Small intestine (tissue), 7 donors: ENCODE results near the gene TBC1D4. TPM values are rescaled to one million over a fixed set of nuclear protein-coding genes. Genes with fewer than 3 reads are reported as not detected.

Experiments used
- DNase-seq, 2 donors: peaks; one replicate each; pipeline versions ENCODE4 v3.0.0 to v3.0.0-alpha.2; 2013
- FAIRE-seq: peaks from 2 replicates; lab custom pipeline; 2012; peaks lifted over from hg19 to GRCh38; lab: Jason Lieb, UNC
- H3K27ac ChIP-seq, 3 donors: one replicate each; pipeline ENCODE4 v1.5.1; 2013; ENCODE audit warnings: low read length in 2 of 3, mild to moderate bottlenecking in 2 of 3, control low read depth in 1 of 3, inconsistent platforms in 1 of 3, low read depth in 1 of 3, moderate library complexity in 1 of 3
- H3K27me3 ChIP-seq, 3 donors: one replicate each; pipeline ENCODE4 v1.6.1; 2013; ENCODE audit warnings: low read length in 3 of 3, inconsistent platforms in 1 of 3; ENCODE audit not compliant: control insufficient read depth in 3 of 3, insufficient read depth in 3 of 3
- H3K36me3 ChIP-seq, 3 donors: one replicate each; pipeline ENCODE4 v1.6.1; 2013; ENCODE audit warnings: low read length in 3 of 3, inconsistent platforms in 1 of 3, low read depth in 1 of 3, mild to moderate bottlenecking in 1 of 3, moderate library complexity in 1 of 3; ENCODE audit not compliant: control insufficient read depth in 3 of 3, insufficient read depth in 2 of 3
- H3K4me1 ChIP-seq, 3 donors: one replicate each; pipeline ENCODE4 v1.6.1; 2013; ENCODE audit warnings: low read length in 2 of 3, inconsistent platforms in 1 of 3, low read depth in 1 of 3, mild to moderate bottlenecking in 1 of 3, moderate library complexity in 1 of 3; ENCODE audit not compliant: control insufficient read depth in 3 of 3, insufficient read depth in 2 of 3
- H3K4me3 ChIP-seq, 3 donors: one replicate each; pipeline ENCODE4 v1.5.1; 2013; ENCODE audit warnings: low read length in 3 of 3, control low read depth in 1 of 3, inconsistent platforms in 1 of 3, low read depth in 1 of 3, mild to moderate bottlenecking in 1 of 3, moderate library complexity in 1 of 3
- H3K9me3 ChIP-seq, 2 donors: one replicate each; pipeline ENCODE4 v1.6.1; 2013; ENCODE audit warnings: low read depth in 1 of 2, low read length in 1 of 2; ENCODE audit not compliant: control insufficient read depth in 2 of 2, insufficient read depth in 1 of 2
- WGBS, 3 donors: extraction: QIAGEN DNeasy Blood & Tissue Kit; methylation state at CpG; one replicate each; pipeline ENCODE4 v1.1.7; 2013; 5-methylcytosine and 5-hydroxymethylcytosine counted together
- polyA plus RNA-seq, 4 donors: library from polyadenylated mRNA; stranded (reverse) in 3 of 4; unstranded in 1 of 4; fragments of 200-250 nt in 3 of 4; fragments of 120-200 nt in 1 of 4; gene quantifications; one replicate each; pipeline versions ENCODE4 v1.2.1 to v1.2.3, GENCODE V29; 2013
- donor health status: healthy with polysubstance abuse.
- donor health status: control.
- donor health status: control.
- donor health status: Bipolar disorder and iron deficiency.
- donor health status: healthy.

Gene TBC1D4
- polyA plus RNA-seq, 4 donors = 2.4 to 8.1 (median 5.3) TPM

DNA sequence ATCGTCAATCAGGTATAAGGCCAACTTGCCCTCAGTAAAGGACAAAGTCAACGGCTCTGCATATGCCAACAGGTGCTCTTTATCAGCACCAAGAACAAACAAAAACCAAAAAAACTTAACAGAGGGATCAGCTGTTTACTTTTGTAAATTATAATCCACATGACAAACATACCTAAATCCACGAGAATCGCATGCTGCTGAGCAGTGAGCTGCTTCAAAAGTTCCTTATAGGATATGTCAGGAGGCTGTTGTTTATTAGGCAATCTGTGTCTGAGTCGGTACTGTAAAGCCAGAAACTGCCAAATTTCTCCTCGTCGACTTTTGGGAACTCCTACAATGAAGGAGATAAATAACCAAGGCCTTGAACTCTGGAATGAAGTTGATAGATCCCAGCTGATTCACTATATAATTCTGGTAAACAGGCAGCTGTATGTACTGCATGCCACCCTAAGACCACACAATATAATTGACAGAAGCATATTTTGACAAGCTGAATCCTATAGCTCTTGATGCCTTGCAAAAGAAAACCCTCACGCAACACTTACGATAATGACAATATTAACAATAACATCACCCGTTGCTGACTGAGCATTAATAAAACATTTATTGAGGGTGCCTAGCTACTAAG lies 179.8 kb downstream of the TBC1D4 start:
- no peak for FAIRE-seq
- 34 to 52% (median 50%) methylated on average over 10 of the region's 10 CpGs for WGBS, 3 donors
- H3K4me1 ChIP-seq = no peaks in the 10 kb centered on the region
- H3K4me3 ChIP-seq = no peak overlapping the region
- peaks cover 0 to 3% (median 3%) of the 10 kb centered on the region in 3 donors for H3K36me3 ChIP-seq
- peaks cover 0 to 3% of the 10 kb centered on the region in 2 donors for H3K9me3 ChIP-seq
- no peak overlapping the region for H3K27ac ChIP-seq
- no peak for DNase-seq
- H3K27me3 ChIP-seq = no peaks in the 10 kb centered on the region

DNA sequence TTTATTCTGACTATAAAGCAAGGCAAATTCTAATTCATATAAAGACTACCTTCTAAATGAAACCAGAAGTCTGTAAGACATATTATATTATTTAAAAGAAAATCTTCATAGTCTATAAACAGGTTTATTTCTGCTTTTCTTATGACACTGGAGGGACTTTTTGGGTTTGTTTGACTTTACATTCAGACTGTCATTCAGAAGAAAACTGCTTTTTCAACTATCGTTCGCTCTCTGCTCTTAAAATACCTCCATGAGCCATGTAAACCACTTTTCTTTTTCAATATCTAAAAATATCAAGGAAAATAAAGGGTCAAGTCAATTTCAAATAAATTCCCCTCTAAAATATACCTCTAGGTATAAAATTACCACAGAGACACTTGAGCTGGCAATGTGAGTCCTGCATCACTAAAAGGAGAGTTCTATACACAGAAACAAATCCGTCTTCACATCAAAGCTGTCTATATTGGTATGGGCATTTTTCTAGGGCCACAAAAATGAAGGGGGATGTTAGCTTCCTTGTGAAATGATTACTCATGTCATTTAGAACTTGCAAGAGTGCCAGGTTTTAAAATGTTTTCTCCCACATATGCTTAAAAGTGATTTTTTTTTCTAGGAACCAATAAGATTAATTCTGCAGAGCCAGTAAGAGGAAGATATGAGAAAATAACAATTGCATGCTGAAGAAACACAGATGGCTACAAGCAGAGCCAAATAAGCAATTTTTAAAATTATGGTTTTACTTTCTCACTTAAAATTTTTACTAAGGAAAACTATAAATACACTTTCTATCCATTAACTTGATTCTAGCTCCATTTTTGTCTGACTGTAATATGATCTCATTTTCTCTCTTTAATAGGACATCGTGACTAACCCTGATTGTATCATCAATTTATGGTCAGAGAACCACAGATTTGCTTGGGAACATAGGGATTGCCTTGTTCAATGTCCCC lies 181.8 kb downstream of the TBC1D4 start:
- Histone ChIP-seq H3K27ac (no peak overlapping the region), H3K9me3 (peaks cover 0 to 3% of the 10 kb centered on the region in 2 donors), H3K27me3 (no peaks in the 10 kb centered on the region), H3K36me3 (peaks cover 0 to 3% (median 3%) of the 10 kb centered on the region in 3 donors), H3K4me1 (no peaks in the 10 kb centered on the region), H3K4me3 (no peak overlapping the region)
- FAIRE-seq (no peak), DNase-seq (no peak)
- WGBS, 3 donors = 65 to 93% (median 77%) methylated on average over 4 of the region's 4 CpGs

GRCh38 chr13:75299246-75299645 lies 182.7 kb downstream of the TBC1D4 start:
- no peak overlapping the region for H3K4me3 ChIP-seq
- FAIRE-seq = no peak

DNA sequence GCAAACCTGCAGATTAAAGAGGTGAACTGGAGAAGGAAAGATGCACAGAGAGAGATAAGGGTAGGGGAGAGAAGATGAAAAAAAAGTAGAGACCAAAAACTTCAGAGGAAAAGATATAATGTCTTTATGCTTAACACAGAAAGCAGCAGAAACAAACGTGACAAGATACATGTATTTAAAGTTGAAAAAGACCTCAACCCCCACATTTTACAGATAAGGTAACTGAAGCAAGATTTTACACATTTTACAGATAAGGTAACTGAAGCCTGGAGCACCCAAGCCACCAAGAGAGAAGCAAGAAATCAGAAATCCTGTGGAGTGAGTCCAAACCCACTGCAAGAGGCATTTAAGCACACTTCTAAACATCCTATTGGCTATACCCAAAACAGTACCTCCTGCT lies 185.3 kb downstream of the TBC1D4 start:
- Histone ChIP-seq H3K36me3 (peaks cover 0 to 5% (median 0%) of the 10 kb centered on the region in 3 donors), H3K4me3 (no peak overlapping the region), H3K27ac (no peak overlapping the region), H3K9me3 (no peaks in the 10 kb centered on the region), H3K4me1 (no peaks in the 10 kb centered on the region), H3K27me3 (no peaks in the 10 kb centered on the region)
- DNase-seq (no peak), FAIRE-seq (no peak)
- 32 to 69% (median 35%) methylated on average over 1 of the region's 1 CpG for WGBS, 3 donors

More at GRCh38 chr13:75299246-75299645, 182.7 kb downstream of the TBC1D4 start:
- WGBS, 3 donors = 85 to 96% (median 88%) methylated on average over 5 of the region's 5 CpGs
- DNase-seq = no peak
- Histone ChIP-seq H3K27ac (no peak overlapping the region), H3K4me1 (no peaks in the 10 kb centered on the region), H3K9me3 (no peaks in the 10 kb centered on the region), H3K36me3 (peaks cover 0 to 3% (median 0%) of the 10 kb centered on the region in 3 donors), H3K27me3 (no peaks in the 10 kb centered on the region)

- DNase-seq (no peak), FAIRE-seq (no peak)
- H3K4me1 ChIP-seq = no peaks in the 10 kb centered on the region
- no peaks in the 10 kb centered on the region for H3K27me3 ChIP-seq
- no peaks in the 10 kb centered on the region for H3K9me3 ChIP-seq
- H3K4me3 ChIP-seq = no peak overlapping the region
- H3K36me3 ChIP-seq = peaks cover 0 to 5% (median 0%) of the 10 kb centered on the region in 3 donors
- no peak overlapping the region for H3K27ac ChIP-seq
- 55 to 89% (median 68%) methylated on average over 3 of the region's 3 CpGs for WGBS, 3 donors
Measured at GRCh38 chr13:75295201-75295600, 186.8 kb downstream of the TBC1D4 start.

DNA sequence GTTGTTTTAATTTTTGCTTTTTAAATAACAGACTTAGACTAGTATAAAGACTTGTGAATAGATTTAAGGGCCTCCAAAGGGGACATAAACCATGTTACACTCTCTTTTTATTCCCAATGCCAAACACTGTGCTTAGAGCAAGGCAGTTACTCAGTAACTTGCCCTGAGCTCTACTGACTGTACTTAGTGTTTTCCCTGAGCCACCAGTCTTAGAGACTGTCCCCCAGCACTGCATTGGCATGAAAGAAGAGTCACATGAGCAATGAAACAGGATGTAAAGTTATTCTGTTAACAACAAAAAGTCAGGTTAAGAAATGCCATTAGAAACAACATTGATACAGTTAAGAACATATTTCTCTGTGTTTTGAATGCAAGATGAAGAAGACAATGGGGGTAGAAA lies 187.9 kb downstream of the TBC1D4 start:
- H3K9me3 ChIP-seq = no peaks in the 10 kb centered on the region
- H3K4me1 ChIP-seq = no peaks in the 10 kb centered on the region
- no peaks in the 10 kb centered on the region for H3K27me3 ChIP-seq
- FAIRE-seq (no peak), DNase-seq (peak in 1 of 2 donors; percentile 11)
- H3K36me3 ChIP-seq = peaks cover 0 to 3% (median 0%) of the 10 kb centered on the region in 3 donors
- H3K4me3 ChIP-seq = no peak overlapping the region
- H3K27ac ChIP-seq = no peak overlapping the region

- Histone ChIP-seq H3K27ac (no peak overlapping the region), H3K9me3 (peaks cover 0 to 9% of the 10 kb centered on the region in 2 donors), H3K36me3 (peaks cover 0 to 4% (median 3%) of the 10 kb centered on the region in 3 donors), H3K4me3 (no peak overlapping the region), H3K4me1 (no peaks in the 10 kb centered on the region), H3K27me3 (no peaks in the 10 kb centered on the region)
- DNase-seq (no peak), FAIRE-seq (no peak)
- WGBS, 3 donors = 89 to 94% (median 89%) methylated on average over 1 of the region's 1 CpG
Measured at GRCh38 chr13:75285310-75285709, 196.7 kb downstream of the TBC1D4 start.

DNA sequence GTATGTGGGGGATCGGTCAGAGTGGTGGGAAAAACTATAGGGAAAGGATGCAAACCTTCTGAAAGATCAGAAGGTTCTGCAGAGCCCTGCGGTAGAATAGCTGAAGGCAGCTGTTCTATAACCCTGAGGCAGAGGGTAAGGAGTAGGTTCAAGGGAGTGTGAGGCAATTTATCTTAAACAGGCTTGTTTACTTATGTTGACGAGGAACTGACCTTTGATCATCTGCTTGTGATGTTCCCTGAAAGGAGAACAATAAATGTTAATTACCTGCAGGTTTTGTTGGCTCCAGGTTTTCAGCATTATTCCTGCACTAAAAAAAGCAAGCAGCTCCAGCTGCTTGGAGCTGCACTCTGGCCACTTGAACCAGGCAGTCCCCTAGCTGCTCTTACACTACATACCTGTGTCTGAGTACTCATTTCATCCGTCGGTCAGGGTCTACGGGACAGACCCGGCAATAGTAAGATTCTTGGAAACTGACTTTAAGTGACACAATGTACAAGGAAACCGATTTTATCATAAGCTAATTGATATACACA lies 202.1 kb downstream of the TBC1D4 start:
- no peak for FAIRE-seq

More for the DNA sequence above, 202.1 kb downstream of the TBC1D4 start:
- Histone ChIP-seq H3K4me3 (no peak overlapping the region), H3K27me3 (no peaks in the 10 kb centered on the region), H3K27ac (no peak overlapping the region), H3K36me3 (no peaks in the 10 kb centered on the region), H3K9me3 (peaks cover 0 to 26% of the 10 kb centered on the region in 2 donors), H3K4me1 (no peaks in the 10 kb centered on the region)
- 64 to 79% (median 73%) methylated on average over 8 of the region's 8 CpGs for WGBS, 3 donors
- DNase-seq = peak; percentile 17 to 86
